Prostate gland (tissue), 2 donors: Measurements from ENCODE around the gene STMN1.

Source experiments
- CTCF ChIP-seq, 4 experiments: fragments of 200-600 bp in 2 of 4; fragments of 450-650 bp in 2 of 4; sonication (generic) in 2 of 4; IDR thresholded peaks; 1 replicate in 3 of 4; 2 replicates in 1 of 4; pipeline ENCODE4 v1.5.1; 2016 to 2019; ENCODE audit warnings: antibody characterized with exemption in 4 of 4, mild to moderate bottlenecking in 2 of 4, moderate library complexity in 2 of 4
- POLR2A ChIP-seq: fragments of 450-650 bp; IDR thresholded peaks from one replicate; pipeline ENCODE4 v1.6.1; 2016; ENCODE audit warnings: antibody characterized with exemption, mild to moderate bottlenecking

- TF ChIP-seq CTCF (IDR thresholded peaks at IDR 0.05) (no peak), POLR2A (no peak)
Measured at GRCh38 chr1:25877155-25877554, 29.1 kb downstream of the STMN1 start.
